Epidermal melanocyte (primary cell): Measurements from ENCODE around the gene SYTL2.

Experiments used
- DNase-seq: peaks from one replicate; pipeline ENCODE4 v3.0.0; 2011; ENCODE audit warnings: low spot score; ENCODE audit not compliant: insufficient read length

The SYTL2 gene

GRCh38 chr11:85827748-85828639 lies 17.1 kb upstream of the SYTL2 start:
- peak; percentile 46 for DNase-seq

- DNase-seq = peak; percentile 24
Observed at GRCh38 chr11:85826116-85826855, 15.3 kb upstream of the SYTL2 start.

GRCh38 chr11:85825616-85826015 lies 14.7 kb upstream of the SYTL2 start:
- no peak for DNase-seq

- DNase-seq = no peak
Observed at GRCh38 chr11:85823816-85824215, 12.9 kb upstream of the SYTL2 start.

GRCh38 chr11:85822814-85823213 lies 11.9 kb upstream of the SYTL2 start:
- DNase-seq = no peak

GRCh38 chr11:85821636-85822035 lies 10.7 kb upstream of the SYTL2 start:
- no peak for DNase-seq

- DNase-seq = no peak
Observed at GRCh38 chr11:85819441-85819840, 8.5 kb upstream of the SYTL2 start.

GRCh38 chr11:85815186-85815931 lies 4.4 kb upstream of the SYTL2 start:
- DNase-seq = no peak

GRCh38 chr11:85813721-85814120 lies 2.8 kb upstream of the SYTL2 start:
- no peak for DNase-seq

- DNase-seq = no peak
Observed at GRCh38 chr11:85811624-85812023, 683 bp upstream of the SYTL2 start.

GRCh38 chr11:85810521-85810870 lies 445 bp downstream of the SYTL2 start:
- DNase-seq = no peak

GRCh38 chr11:85809863-85810262 lies 1.1 kb downstream of the SYTL2 start:
- no peak for DNase-seq

GRCh38 chr11:85809191-85809590 lies 1.8 kb downstream of the SYTL2 start:
- no peak for DNase-seq

GRCh38 chr11:85806876-85807275 lies 4.1 kb downstream of the SYTL2 start:
- no peak for DNase-seq

GRCh38 chr11:85806016-85806415 lies 4.9 kb downstream of the SYTL2 start:
- DNase-seq = no peak

- DNase-seq = peak; percentile 23
Observed at GRCh38 chr11:85805387-85805786, 5.6 kb downstream of the SYTL2 start.

GRCh38 chr11:85803920-85804319 lies 7.0 kb downstream of the SYTL2 start:
- DNase-seq = no peak

- no peak for DNase-seq
Observed at GRCh38 chr11:85803303-85803702, 7.6 kb downstream of the SYTL2 start.

- no peak for DNase-seq
Observed at GRCh38 chr11:85801527-85801926, 9.4 kb downstream of the SYTL2 start.

- DNase-seq = no peak
Observed at GRCh38 chr11:85800595-85801342, 10.2 kb downstream of the SYTL2 start.

- no peak for DNase-seq
Observed at GRCh38 chr11:85799142-85799541, 11.8 kb downstream of the SYTL2 start.
